ENCODE data around the gene KPNA6.

DNA sequence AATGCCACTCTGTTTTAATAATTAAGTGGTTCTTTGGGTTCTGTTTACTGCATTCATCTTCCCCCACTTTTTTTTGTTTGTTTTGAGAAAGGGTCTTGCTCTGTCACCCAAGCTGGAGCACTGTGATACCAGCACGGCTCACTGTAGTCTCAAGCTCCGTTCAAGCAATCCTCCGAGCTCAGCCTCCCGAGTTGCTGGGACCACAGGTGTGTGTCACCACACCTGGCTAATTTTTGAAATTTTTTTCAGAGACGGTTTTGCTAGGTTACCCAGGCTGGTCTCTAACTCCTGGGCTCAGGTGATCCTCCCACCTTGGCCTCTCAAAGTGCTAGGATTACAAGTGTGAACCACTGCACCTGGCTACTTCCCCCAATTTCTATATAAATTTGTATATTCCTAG, 29.3 kb downstream of the KPNA6 start:
- TF ChIP-seq, protein P1, sequence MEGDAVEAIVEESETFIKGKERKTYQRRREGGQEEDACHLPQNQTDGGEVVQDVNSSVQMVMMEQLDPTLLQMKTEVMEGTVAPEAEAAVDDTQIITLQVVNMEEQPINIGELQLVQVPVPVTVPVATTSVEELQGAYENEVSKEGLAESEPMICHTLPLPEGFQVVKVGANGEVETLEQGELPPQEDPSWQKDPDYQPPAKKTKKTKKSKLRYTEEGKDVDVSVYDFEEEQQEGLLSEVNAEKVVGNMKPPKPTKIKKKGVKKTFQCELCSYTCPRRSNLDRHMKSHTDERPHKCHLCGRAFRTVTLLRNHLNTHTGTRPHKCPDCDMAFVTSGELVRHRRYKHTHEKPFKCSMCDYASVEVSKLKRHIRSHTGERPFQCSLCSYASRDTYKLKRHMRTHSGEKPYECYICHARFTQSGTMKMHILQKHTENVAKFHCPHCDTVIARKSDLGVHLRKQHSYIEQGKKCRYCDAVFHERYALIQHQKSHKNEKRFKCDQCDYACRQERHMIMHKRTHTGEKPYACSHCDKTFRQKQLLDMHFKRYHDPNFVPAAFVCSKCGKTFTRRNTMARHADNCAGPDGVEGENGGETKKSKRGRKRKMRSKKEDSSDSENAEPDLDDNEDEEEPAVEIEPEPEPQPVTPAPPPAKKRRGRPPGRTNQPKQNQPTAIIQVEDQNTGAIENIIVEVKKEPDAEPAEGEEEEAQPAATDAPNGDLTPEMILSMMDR (optimal IDR thresholded peaks at IDR 0.05 in 1 of 3, IDR thresholded peaks at IDR 0.05 in 1 of 3, conservative IDR thresholded peaks at IDR 0.05 in 1 of 3; ENCODE audit: extremely low read depth in 1 of 3, insufficient read depth in 2 of 3, low read length in 3 of 3): no peak
- no peak for TF ChIP-seq EZH2 (IDR thresholded peaks at IDR 0.05; ENCODE audit: low read length)
